K562 (cell line): ENCODE measurements around the gene RERGL. TPM values are rescaled to one million over a fixed set of nuclear protein-coding genes. Genes with fewer than 3 reads are reported as not detected.

Experiments
- ATAC-seq: fragments of 200-7000 bp; cut with Tn5 transposase; 3 replicates; pipeline ENCODE4 v1.9.1; 2020; ENCODE audit warnings: moderate library complexity
- BruUV-seq: library from RNA; stranded (reverse); fragments of 400-500 nt; replicated peaks from 2 replicates; lab custom pipeline; 2021; lab: Mats Ljungman, UMichigan
- CTCF ChIA-PET: fragments of 300-600 bp; formaldehyde crosslinking; extraction: SDS; loops from one replicate; lab custom pipeline; 2021; ENCODE audit warnings: low intra/inter-chr PET ratio; lab: Yijun Ruan, JAX
- POLR2A ChIA-PET: fragments of 300-600, 350-650 bp; sonication (Branson Sonifier 250); formaldehyde crosslinking; extraction: SDS; loops from one replicate; lab custom pipeline; 2021; ENCODE audit warnings: antibody characterized with exemption, inconsistent platforms; lab: Yijun Ruan, JAX
- DNase-seq, 4 experiments: peaks; one replicate each; pipeline versions ENCODE4 v3.0.0 to v3.0.0-alpha.2; 2011 to 2018; ENCODE audit warnings: low spot score in 3 of 4, mixed read lengths in 3 of 4; ENCODE audit errors: extremely low read depth in 1 of 4
- FAIRE-seq: peaks from 2 replicates; lab custom pipeline; 2011; peaks lifted over from hg19 to GRCh38; lab: Jason Lieb, UNC
- H2AFZ ChIP-seq: 2 replicates; pipeline ENCODE4 v1.6.0; 2011; ENCODE audit warnings: low read depth, low read length, control low read depth, inconsistent platforms
- H3K27ac ChIP-seq: fragments of 200-600 bp; 3 replicates; pipeline ENCODE4 v1.8.0; 2011; ENCODE audit warnings: low read depth, mild to moderate bottlenecking, control low read depth, inconsistent platforms, low read length, moderate library complexity, mixed read lengths; ENCODE audit errors: extremely low read depth
- H3K27me3 ChIP-seq, 2 experiments: fragments of 300-600 bp in 1 of 2; 2 replicates in 1 of 2; 3 replicates in 1 of 2; pipeline versions ENCODE4 v1.6.0 to v1.8.0; 2011; ENCODE audit warnings: inconsistent platforms in 2 of 2, low read length in 2 of 2, mild to moderate bottlenecking in 1 of 2, mixed read lengths in 1 of 2, moderate library complexity in 1 of 2; ENCODE audit not compliant: control insufficient read depth in 2 of 2, insufficient read depth in 2 of 2
- H3K36me3 ChIP-seq: fragments of 300-600 bp; 3 replicates; pipeline ENCODE4 v1.8.0; 2011; ENCODE audit warnings: mild to moderate bottlenecking, low read length, inconsistent platforms; ENCODE audit not compliant: control insufficient read depth, insufficient read depth
- H3K4me1 ChIP-seq, 2 experiments: fragments of 200-600 bp in 1 of 2; replicated peaks in 1 of 2; 2 replicates in 1 of 2; 3 replicates in 1 of 2; pipeline versions ENCODE4 v1.5.1 to v1.8.0; 2011; ENCODE audit warnings: inconsistent platforms in 2 of 2, low read length in 2 of 2, mild to moderate bottlenecking in 1 of 2, mixed read lengths in 1 of 2, moderate library complexity in 1 of 2; ENCODE audit not compliant: control insufficient read depth in 2 of 2, insufficient read depth in 2 of 2
- H3K4me2 ChIP-seq: 2 replicates; pipeline ENCODE4 v1.6.1; 2011; ENCODE audit warnings: low read length, control low read depth, inconsistent platforms, mixed read lengths; ENCODE audit not compliant: insufficient read depth
- H3K4me3 ChIP-seq: fragments of 200-600 bp; sonication (generic), shearing (Covaris generic); 2 replicates; pipeline ENCODE4 v1.5.1; 2016; ENCODE audit warnings: control low read depth, inconsistent platforms
- H3K79me2 ChIP-seq: fragments of 200-600 bp; 3 replicates; pipeline ENCODE4 v1.8.0; 2011; ENCODE audit warnings: low read length, inconsistent platforms; ENCODE audit not compliant: control insufficient read depth, insufficient read depth
- H3K9ac ChIP-seq, 2 experiments: 2 replicates each; pipeline versions ENCODE4 v1.6.0 to v1.6.1; 2011; ENCODE audit warnings: low read depth in 2 of 2, low read length in 2 of 2, control low read depth in 1 of 2, inconsistent platforms in 1 of 2, mild to moderate bottlenecking in 1 of 2, mixed read lengths in 1 of 2; ENCODE audit not compliant: insufficient read depth in 1 of 2
- H3K9me1 ChIP-seq: one replicate; pipeline ENCODE4 v1.6.0; 2011; ENCODE audit warnings: inconsistent platforms, mild to moderate bottlenecking, low read length, moderate library complexity; ENCODE audit not compliant: control insufficient read depth, insufficient read depth
- H3K9me3 ChIP-seq: replicated peaks from 2 replicates; pipeline ENCODE4 v1.5.1; 2011; ENCODE audit warnings: low read depth, low read length, inconsistent platforms; ENCODE audit not compliant: control insufficient read depth, insufficient read depth
- H4K20me1 ChIP-seq: replicated peaks from 2 replicates; pipeline ENCODE4 v1.6.1; 2011; ENCODE audit warnings: low read length, inconsistent platforms, mixed read lengths; ENCODE audit not compliant: control insufficient read depth, insufficient read depth
- EP400 ChIP-seq: fragments of 450-650 bp; IDR thresholded peaks from 2 replicates; pipeline ENCODE4 v1.6.1; 2017; ENCODE audit warnings: antibody characterized with exemption, mild to moderate bottlenecking, moderate library complexity
- MXI1 ChIP-seq: IDR thresholded peaks from 2 replicates; pipeline ENCODE4 v1.6.1; 2011; ENCODE audit warnings: low read depth, mild to moderate bottlenecking, improper control_type of control experiment, low read length
- NFYB ChIP-seq: IDR thresholded peaks from 2 replicates; pipeline ENCODE4 v1.6.1; 2011; ENCODE audit warnings: mild to moderate bottlenecking, moderate library complexity; ENCODE audit not compliant: insufficient read length; ENCODE audit errors: extremely low read depth
- ZBED1 ChIP-seq: IDR thresholded peaks from 2 replicates; pipeline ENCODE4 v1.6.1; 2014
- ZNF316 ChIP-seq: fragments of 450-650 bp; IDR thresholded peaks from 2 replicates; pipeline ENCODE4 v1.6.1; 2016
- WGBS: fragments of 100-300 bp; shearing (Covaris generic); methylation state at CpG from one replicate; pipeline ENCODE4 v1.1.6; 2016; ENCODE audit warnings: low coverage, mixed read lengths; ENCODE audit not compliant: insufficient coverage; ENCODE audit errors: missing lambda C conversion rate; 5-methylcytosine and 5-hydroxymethylcytosine counted together
- in situ Hi-C: fragments of 300-500 bp; cut with MboI; formaldehyde crosslinking; loops from 4 replicates; pipeline ENCODE4 v1.15.0; 2018; ENCODE audit warnings: inconsistent platforms, mixed read lengths
- intact Hi-C: fragments of 100-400 bp; cut with micrococcal nuclease; formaldehyde crosslinking; loops from 2 replicates; pipeline ENCODE4 v1.14.2; 2022
- polyA plus RNA-seq, 8 experiments: library from polyadenylated mRNA; depleted of rRNA in 4 of 8; stranded (reverse) in 5 of 8; unstranded in 3 of 8; fragments of >200 nt; fragmentation: Nextera tagmentation in 2 of 8; fragmentation: Illumina TruSeq in 1 of 8; extraction: Ambion mirVana in 2 of 8; extraction: Trizol in 1 of 8; gene quantifications; 2 replicates each; pipeline versions ENCODE4 v1.2.1 to v1.2.3, GENCODE V29; 2011 to 2014; ENCODE audit warnings: inconsistent platforms in 1 of 8, missing spikeins in 1 of 8
- total RNA-seq, 7 experiments: library from RNA; depleted of rRNA in 6 of 7; stranded (reverse); fragments of >200 nt in 6 of 7; fragmentation: Illumina TruSeq in 2 of 7; extraction: Trizol in 2 of 7; gene quantifications; 2 replicates each; pipeline versions ENCODE4 v1.2.1 to v1.2.3, GENCODE V29; 2011 to 2021; ENCODE audit warnings: low replicate concordance in 1 of 7

RERGL gene
- total and polyA plus RNA-seq, 9 of the 15 experiments (the other 6 are each of a cell fraction or from before 2014, with no cell fraction given), result 0.11 TPM; not detected in 8

DNA sequence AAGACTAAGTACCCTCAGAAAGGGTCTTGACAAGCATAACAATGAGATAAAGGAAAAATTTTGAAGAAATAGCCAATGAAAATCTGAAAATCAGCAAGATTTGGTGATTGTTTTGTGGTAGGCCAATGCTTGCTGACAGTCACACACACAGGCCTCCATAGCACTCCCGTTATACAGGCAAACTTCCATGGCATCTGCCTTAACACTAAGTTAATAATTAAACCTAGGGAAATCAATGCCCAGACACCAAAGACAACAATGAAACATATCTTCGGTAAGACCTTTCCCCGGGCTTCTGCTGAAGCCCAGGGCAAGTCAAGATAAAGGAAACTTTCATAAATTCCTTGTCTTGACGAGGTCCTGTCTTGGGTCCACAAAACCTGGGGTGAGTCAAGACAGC is 18.6 kb upstream of the RERGL start:
- in situ Hi-C loops, result no loop called here
- ATAC-seq, result no peak

GRCh38 chr12:18103624-18104023 is 13.6 kb upstream of the RERGL start:
- no peaks in the 10 kb centered on the region for H4K20me1 ChIP-seq
- in situ Hi-C loops, result no loop called here
- H3K4me1 ChIP-seq, result no peaks in the 10 kb centered on the region
- DNase-seq (no peak), FAIRE-seq (no peak), ATAC-seq (no peak)
- no peak overlapping the region for H3K27ac ChIP-seq
- H2AFZ ChIP-seq, result no peak overlapping the region
- H3K4me3 ChIP-seq, result no peak overlapping the region
- H3K36me3 ChIP-seq, result no peaks in the 10 kb centered on the region
- H3K27me3 ChIP-seq, result no peaks in the 10 kb centered on the region
- H3K79me2 ChIP-seq, result no peaks in the 10 kb centered on the region
- no peak overlapping the region for H3K9ac ChIP-seq
- H3K9me3 ChIP-seq, result no peaks in the 10 kb centered on the region
- BruUV-seq, result no TSS peak
- H3K9me1 ChIP-seq, result no peaks in the 10 kb centered on the region
- 0% methylated on average over 2 of the region's 2 CpGs for WGBS
- TF ChIP-seq EP400 (no peak), NFYB (no peak), ZBED1 (no peak), ZNF316 (no peak)
- ChIA-PET POLR2A (no interaction called here), CTCF (no interaction called here)
- intact Hi-C loops, result no loop called here
- no peak overlapping the region for H3K4me2 ChIP-seq

More for the DNA sequence above, 18.6 kb upstream of the RERGL start:
- no peak overlapping the region for H3K9ac ChIP-seq
- ChIA-PET CTCF (no interaction called here), POLR2A (no interaction called here)
- H3K4me3 ChIP-seq, result no peak overlapping the region
- no peaks in the 10 kb centered on the region for H3K4me1 ChIP-seq
- H3K9me3 ChIP-seq, result no peaks in the 10 kb centered on the region
- no peaks in the 10 kb centered on the region for H3K9me1 ChIP-seq
- FAIRE-seq, result no peak
- no peak for TF ChIP-seq MXI1
- BruUV-seq, result no TSS peak
- no peak overlapping the region for H3K27ac ChIP-seq
- no peaks in the 10 kb centered on the region for H3K36me3 ChIP-seq
- H3K27me3 ChIP-seq, result no peaks in the 10 kb centered on the region
- no peaks in the 10 kb centered on the region for H4K20me1 ChIP-seq
- 0% methylated on average over 4 of the region's 4 CpGs for WGBS
- H3K4me2 ChIP-seq, result no peak overlapping the region
- H2AFZ ChIP-seq, result no peak overlapping the region
- no peak for DNase-seq
- H3K79me2 ChIP-seq, result no peaks in the 10 kb centered on the region
- intact Hi-C loops, result no loop called here
